HG03135 (cell line): ENCODE results near the gene EFCAB9.
A peak's percentile ranks its signal among the peaks of the same experiment; 100 is the strongest.
"Not testable (repeated sequence)": the region's sequence is repeated elsewhere in the genome, so short reads cannot be mapped to it uniquely, and the experiment has no call there.

Experiments used
- ATAC-seq: cut with Tn5 transposase; IDR thresholded peaks from one replicate; pipeline ENCODE4 v1.9.1; 2021; ENCODE audit warnings: mild to moderate bottlenecking, moderate library complexity; ENCODE audit not compliant: unreplicated experiment

The EFCAB9 gene

GRCh38 chr5:172188033-172188892 is 5.7 kb upstream of the EFCAB9 start, which contains the start of gene STK10:
Gene STK10, minus strand, starts transcription at chr5:172188224. Its CDS starts 182 bp downstream, at chr5:172188042.
- ATAC-seq: peak; percentile 72

- ATAC-seq: no peak
Observed at GRCh38 chr5:172188893-172189692, 4.9 kb upstream of the EFCAB9 start.

- ATAC-seq: no peak
Observed at GRCh38 chr5:172189693-172190296, 4.2 kb upstream of the EFCAB9 start.

- ATAC-seq: no peak
Observed at GRCh38 chr5:172194985-172195774, 1.2 kb downstream of the EFCAB9 start.

GRCh38 chr5:172197775-172198174 is 3.8 kb downstream of the EFCAB9 start:
- not testable (repeated sequence) for ATAC-seq

- ATAC-seq: no peak
Observed at GRCh38 chr5:172199446-172199845, 5.5 kb downstream of the EFCAB9 start.

GRCh38 chr5:172200476-172200875 is 6.5 kb downstream of the EFCAB9 start:
- ATAC-seq: no peak

GRCh38 chr5:172205984-172206383 is 12.0 kb downstream of the EFCAB9 start:
- not testable (repeated sequence) for ATAC-seq

- no peak for ATAC-seq
Observed at GRCh38 chr5:172207511-172207910, 13.5 kb downstream of the EFCAB9 start.

GRCh38 chr5:172209714-172210113 is 15.7 kb downstream of the EFCAB9 start:
- no peak for ATAC-seq

GRCh38 chr5:172211676-172212075 is 17.7 kb downstream of the EFCAB9 start:
- ATAC-seq: no peak

- no peak for ATAC-seq
Observed at GRCh38 chr5:172213126-172213525, 19.2 kb downstream of the EFCAB9 start.

GRCh38 chr5:172216345-172216744 is 22.4 kb downstream of the EFCAB9 start:
- ATAC-seq: no peak

GRCh38 chr5:172219296-172219695 is 25.3 kb downstream of the EFCAB9 start:
- no peak for ATAC-seq

- ATAC-seq: peak; percentile 67
Observed at GRCh38 chr5:172223901-172224873, 30.2 kb downstream of the EFCAB9 start.

- ATAC-seq: no peak
Observed at GRCh38 chr5:172224996-172225395, 31.0 kb downstream of the EFCAB9 start.

- ATAC-seq: no peak
Observed at GRCh38 chr5:172229904-172230303, 35.9 kb downstream of the EFCAB9 start.

GRCh38 chr5:172234031-172234430 is 40.1 kb downstream of the EFCAB9 start:
- ATAC-seq: no peak

GRCh38 chr5:172235132-172235780 is 41.3 kb downstream of the EFCAB9 start:
- ATAC-seq: no peak
